ENCODE data around the gene PRR23E. TPM values are rescaled to one million over a fixed set of nuclear protein-coding genes. Genes with fewer than 3 reads are reported as not detected.

Gene PRR23E
- total RNA-seq, 6 experiments from 2014 or later, result not detected

GRCh38 chr3:127203024-127203423 lies 10.1 kb downstream of the PRR23E start:
- peaks cover 8% of the 10 kb centered on the region; the same call in 1 of the 2 replicates for H3K9me3 Mint-ChIP-seq
- TF ChIP-seq CTCF (IDR thresholded peaks at IDR 0.05), result no peak
- peaks cover 29% of the 10 kb centered on the region for H3K27me3 Mint-ChIP-seq (ENCODE audit: insufficient read depth)
- H3K27ac Mint-ChIP-seq, result no peak overlapping the region
- no peak overlapping the region for H3K4me3 Mint-ChIP-seq
- no peaks in the 10 kb centered on the region for H3K4me1 Mint-ChIP-seq (ENCODE audit: low read depth)
- H3K36me3 Mint-ChIP-seq (ENCODE audit: low read depth), result no peaks in the 10 kb centered on the region
- DNase-seq, result no peak

- no peak for TF ChIP-seq CTCF (IDR thresholded peaks at IDR 0.05)
- no peaks in the 10 kb centered on the region for H3K36me3 Mint-ChIP-seq (ENCODE audit: low read depth)
- no peak overlapping the region for H3K27ac Mint-ChIP-seq
- H3K27me3 Mint-ChIP-seq (ENCODE audit: insufficient read depth), result peaks cover 34% of the 10 kb centered on the region
- DNase-seq, result no peak
- H3K4me3 Mint-ChIP-seq, result no peak overlapping the region
- H3K9me3 Mint-ChIP-seq, result peaks cover 8% of the 10 kb centered on the region; the same call in 1 of the 2 replicates
- no peaks in the 10 kb centered on the region for H3K4me1 Mint-ChIP-seq (ENCODE audit: low read depth)
Observed at GRCh38 chr3:127204841-127205582, 12.1 kb downstream of the PRR23E start.

- TF ChIP-seq CTCF (IDR thresholded peaks at IDR 0.05), result no peak
- Mint-ChIP-seq H3K27ac (no peak overlapping the region), H3K4me3 (no peak overlapping the region), H3K4me1 (ENCODE audit: low read depth) (no peaks in the 10 kb centered on the region), H3K9me3 (peaks cover 8% of the 10 kb centered on the region; the same call in 1 of the 2 replicates), H3K27me3 (ENCODE audit: insufficient read depth) (peaks cover 38% of the 10 kb centered on the region), H3K36me3 (ENCODE audit: low read depth) (no peaks in the 10 kb centered on the region)
- no peak for DNase-seq
Observed at GRCh38 chr3:127206154-127206553, 13.2 kb downstream of the PRR23E start.

GRCh38 chr3:127206611-127207516 lies 13.9 kb downstream of the PRR23E start:
- Mint-ChIP-seq H3K4me1 (ENCODE audit: low read depth) (no peaks in the 10 kb centered on the region), H3K36me3 (ENCODE audit: low read depth) (no peaks in the 10 kb centered on the region), H3K9me3 (peaks cover 8% of the 10 kb centered on the region; the same call in 1 of the 2 replicates), H3K4me3 (no peak overlapping the region), H3K27ac (no peak overlapping the region), H3K27me3 (ENCODE audit: insufficient read depth) (peaks cover 45% of the 10 kb centered on the region)
- no peak for DNase-seq
- TF ChIP-seq CTCF (IDR thresholded peaks at IDR 0.05), result no peak

GRCh38 chr3:127207727-127208482 lies 15.0 kb downstream of the PRR23E start:
- no peak for DNase-seq
- Mint-ChIP-seq H3K4me1 (ENCODE audit: low read depth) (no peaks in the 10 kb centered on the region), H3K27me3 (ENCODE audit: insufficient read depth) (peaks cover 43% of the 10 kb centered on the region), H3K9me3 (peaks cover under 1% of the 10 kb centered on the region; the same call in 1 of the 2 replicates), H3K36me3 (ENCODE audit: low read depth) (no peaks in the 10 kb centered on the region), H3K4me3 (no peak overlapping the region), H3K27ac (no peak overlapping the region)
- no peak for TF ChIP-seq CTCF (IDR thresholded peaks at IDR 0.05)

Measured in HFFc6 (cell line).